DMS79 (cell line): ENCODE results near the gene ENDOU.
"Not testable (repeated sequence)": the region's sequence is repeated elsewhere in the genome, so short reads cannot be mapped to it uniquely, and the experiment has no call there.

Experiments used
- DNase-seq: peaks from one replicate; lab custom pipeline; 2025; lab: John Stamatoyannopoulos, UW

The ENDOU gene

DNA sequence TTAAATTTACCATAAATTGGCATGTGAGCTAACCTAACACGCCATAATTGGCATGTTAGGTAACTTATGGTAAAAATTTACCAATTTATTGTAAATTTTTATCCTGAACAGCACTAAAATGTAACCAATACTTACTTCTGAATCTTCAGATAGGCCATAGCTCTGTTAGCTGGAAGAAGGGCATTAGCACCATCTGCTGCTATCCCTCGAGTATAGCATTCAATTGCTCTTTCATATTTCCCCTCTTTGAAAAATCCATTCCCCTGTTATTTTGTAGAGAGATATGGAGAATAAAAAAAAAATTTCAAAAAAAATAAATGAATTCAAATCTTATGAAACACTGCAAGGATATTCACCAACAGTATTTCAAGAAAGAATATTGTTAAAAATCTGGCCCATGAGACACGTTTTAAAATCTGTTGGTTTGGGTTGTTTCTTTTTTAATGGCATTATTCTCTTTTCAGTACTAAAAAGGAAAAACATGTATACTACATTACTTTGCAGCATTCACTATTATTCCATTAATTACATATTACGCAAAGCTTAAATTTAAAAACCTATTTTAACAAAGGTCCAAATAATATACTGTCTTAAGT lies 38.5 kb downstream of the ENDOU start:
- DNase-seq, result no peak

DNA sequence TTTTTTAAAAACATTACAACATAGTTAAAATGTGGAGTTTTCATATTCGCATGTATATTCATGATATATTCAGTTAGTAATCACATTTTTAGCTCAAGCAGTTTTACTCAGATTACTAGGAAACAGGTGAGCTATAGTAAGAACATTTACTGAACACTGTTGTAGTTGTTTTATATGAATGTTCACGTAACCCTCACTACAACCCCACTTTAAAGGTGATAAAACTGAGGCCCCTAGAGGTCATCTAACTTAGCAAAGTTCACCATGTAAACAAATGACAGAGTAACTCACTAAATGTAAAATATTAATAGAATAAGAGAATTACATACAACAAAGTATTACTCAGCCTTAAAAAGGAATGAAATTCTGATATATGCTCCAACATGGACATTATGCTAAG lies 45.5 kb downstream of the ENDOU start:
- DNase-seq, result no peak

DNA sequence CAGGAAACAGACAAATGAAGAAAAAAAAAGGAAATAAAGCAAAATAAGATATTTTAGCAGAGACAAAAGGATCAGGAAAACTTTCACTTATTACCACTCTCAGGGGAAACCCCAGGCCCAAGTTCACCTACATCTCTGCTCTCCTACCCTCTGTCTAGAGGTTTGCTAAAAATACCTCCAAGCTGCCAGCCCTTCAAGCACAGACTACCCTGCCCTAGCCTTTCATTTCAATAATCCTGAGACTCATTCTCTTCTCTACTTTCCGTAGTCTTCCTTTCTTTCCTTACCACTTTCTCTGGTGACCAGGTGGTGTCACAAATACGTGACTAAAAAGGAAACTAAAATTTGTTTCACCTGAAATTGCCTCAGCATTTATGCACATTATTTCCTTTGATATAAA lies 53.2 kb downstream of the ENDOU start:
- DNase-seq, result no peak

DNA sequence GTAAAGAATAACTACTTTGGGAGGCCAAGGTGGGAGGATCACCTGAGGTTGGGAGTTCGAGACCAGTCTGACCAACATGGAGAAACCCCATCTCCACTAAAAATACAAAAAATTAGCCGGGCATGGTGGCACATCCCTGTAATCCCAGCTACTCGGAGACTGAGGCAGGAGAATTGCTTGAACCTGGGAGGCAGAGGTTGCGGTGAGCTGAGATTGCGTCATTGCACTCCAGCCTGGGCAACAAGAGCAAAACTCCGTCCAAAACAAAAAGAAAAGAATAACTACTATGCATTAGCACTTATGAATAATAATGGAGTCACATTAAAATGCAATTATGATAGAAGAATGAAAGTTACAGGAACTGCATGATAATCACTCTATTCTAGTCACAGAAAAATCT lies 57.4 kb downstream of the ENDOU start:
- DNase-seq, result not testable (repeated sequence)
